ENCODE measurements around the gene CPPED1. TPM values are rescaled to one million over a fixed set of nuclear protein-coding genes. Genes with fewer than 3 reads are reported as not detected.

CPPED1 gene
- total and polyA plus RNA-seq, 7 donors = 2.7 to 6.1 (median 3.5) TPM

DNA sequence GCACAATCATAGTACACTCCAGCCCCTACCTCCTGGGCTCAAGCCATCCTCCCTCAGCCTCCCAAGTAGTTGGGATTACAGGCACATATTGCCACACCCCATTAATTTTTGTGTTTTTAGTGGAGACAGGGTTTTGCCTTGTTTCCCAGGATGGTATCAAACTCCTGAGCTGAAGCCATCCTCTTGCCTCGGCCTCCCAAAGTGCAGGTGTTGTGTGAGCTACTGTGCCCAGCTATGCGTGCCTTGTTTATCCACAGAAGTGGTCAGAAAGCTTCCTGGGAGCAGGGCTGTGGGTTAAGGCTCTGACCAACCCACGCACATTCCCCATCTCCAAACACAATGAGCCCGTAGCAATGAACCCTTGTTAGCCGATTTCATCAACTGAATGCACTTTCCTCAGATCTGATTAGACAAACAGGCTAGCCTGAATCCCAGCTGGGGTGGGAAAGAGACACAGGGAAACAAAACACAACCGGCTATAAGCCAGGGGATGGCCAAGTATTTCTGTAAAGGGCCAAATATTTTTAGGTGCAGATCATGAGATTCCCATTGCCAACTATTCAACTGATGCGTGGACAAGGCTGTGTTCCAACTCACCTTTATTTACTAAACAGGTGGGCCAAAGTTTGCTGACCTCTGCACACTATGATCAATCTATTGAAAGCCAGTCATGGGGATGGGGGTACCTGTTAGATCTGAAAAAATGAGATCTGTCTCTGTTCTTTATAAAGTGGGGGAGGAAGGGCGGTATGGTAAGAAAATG lies 193.6 kb downstream of the CPPED1 start:
- DNase-seq = no peak
- peaks cover 3% of the 10 kb centered on the region for H3K9me3 ChIP-seq
- H3K4me1 ChIP-seq = no peaks in the 10 kb centered on the region
- TF ChIP-seq, protein P1, sequence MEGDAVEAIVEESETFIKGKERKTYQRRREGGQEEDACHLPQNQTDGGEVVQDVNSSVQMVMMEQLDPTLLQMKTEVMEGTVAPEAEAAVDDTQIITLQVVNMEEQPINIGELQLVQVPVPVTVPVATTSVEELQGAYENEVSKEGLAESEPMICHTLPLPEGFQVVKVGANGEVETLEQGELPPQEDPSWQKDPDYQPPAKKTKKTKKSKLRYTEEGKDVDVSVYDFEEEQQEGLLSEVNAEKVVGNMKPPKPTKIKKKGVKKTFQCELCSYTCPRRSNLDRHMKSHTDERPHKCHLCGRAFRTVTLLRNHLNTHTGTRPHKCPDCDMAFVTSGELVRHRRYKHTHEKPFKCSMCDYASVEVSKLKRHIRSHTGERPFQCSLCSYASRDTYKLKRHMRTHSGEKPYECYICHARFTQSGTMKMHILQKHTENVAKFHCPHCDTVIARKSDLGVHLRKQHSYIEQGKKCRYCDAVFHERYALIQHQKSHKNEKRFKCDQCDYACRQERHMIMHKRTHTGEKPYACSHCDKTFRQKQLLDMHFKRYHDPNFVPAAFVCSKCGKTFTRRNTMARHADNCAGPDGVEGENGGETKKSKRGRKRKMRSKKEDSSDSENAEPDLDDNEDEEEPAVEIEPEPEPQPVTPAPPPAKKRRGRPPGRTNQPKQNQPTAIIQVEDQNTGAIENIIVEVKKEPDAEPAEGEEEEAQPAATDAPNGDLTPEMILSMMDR (IDR thresholded peaks at IDR 0.05) = no peak
- no peak for ATAC-seq
- no peak overlapping the region for H3K4me3 ChIP-seq
- WGBS, 3 donors = 73 to 87% (median 76%) methylated on average over 8 of the region's 8 CpGs
- H3K36me3 ChIP-seq (ENCODE audit: insufficient read depth in 1 of 2, low read depth in 1 of 2) = no peaks in the 10 kb centered on the region
- no peak overlapping the region for H3K27ac ChIP-seq
- intact Hi-C loops (cut with DNase I) = no loop called here
- H3K27me3 ChIP-seq (ENCODE audit: insufficient read depth in 3 of 3, low read length in 2 of 3) = no peaks in the 10 kb centered on the region

Other genes starting within 250 kb of the CPPED1 start
- under 1 TPM; 0.06 to 0.97 (median 0.15) TPM for gene SHISA9, start 97.7 kb upstream of the CPPED1 start, total RNA-seq
- under 1 TPM; 0.01 to 0.13 (median 0.03) TPM for gene SHISA9, start 97.7 kb upstream of the CPPED1 start, polyA plus RNA-seq

Measured in psoas muscle (tissue), 8 donors.